Measurements from ENCODE around the gene MED13L.

MED13L gene

GRCh38 chr12:116277467-116278278, at the start of gene MED13L:
Gene MED13L (minus strand): TSS chr12:116277693. CDS start chr12:116277131, 562 bp downstream.
- Histone ChIP-seq H3K79me2 (ENCODE audit: insufficient read depth, low read length) (peaks cover 26% of the 10 kb centered on the region), H3K27ac (ENCODE audit: low read depth, low read length) (peak within 1 kb of the TSS; percentile 48; the same call in 1 of the 2 replicates), H3K9me2 (replicated peaks; ENCODE audit: insufficient read depth, low read length) (no peaks in the 10 kb centered on the region), H3K4me3 (ENCODE audit: insufficient read depth, low read length, poor library complexity, severe bottlenecking) (peak within 1 kb of the TSS; percentile 88), H3K36me3 (ENCODE audit: low read length) (no peaks in the 10 kb centered on the region), H3K9me3 (ENCODE audit: insufficient read depth, low read length) (no peaks in the 10 kb centered on the region), H4K20me1 (ENCODE audit: low read depth, low read length) (peaks cover 23% of the 10 kb centered on the region), H3F3A (ENCODE audit: insufficient read depth) (no peaks in the 10 kb centered on the region), H2AFZ (ENCODE audit: low read depth, low read length, severe bottlenecking) (peak within 1 kb of the TSS; percentile 66), H3K4me2 (ENCODE audit: low read depth, low read length, poor library complexity, severe bottlenecking) (peak within 1 kb of the TSS; percentile 82), H3K9ac (ENCODE audit: low read length) (peak within 1 kb of the TSS; percentile 65), H3K27me3 (ENCODE audit: low read length) (no peaks in the 10 kb centered on the region)
- TF ChIP-seq CTCF (IDR thresholded peaks at IDR 0.05; ENCODE audit: insufficient read depth, low read length, poor library complexity, severe bottlenecking) (no peak), EZH2phosphoT487 (conservative IDR thresholded peaks at IDR 0.05; ENCODE audit: low read length) (no peak)

- Histone ChIP-seq H3K27ac (ENCODE audit: low read depth, low read length) (no peak overlapping the region), H4K20me1 (ENCODE audit: low read depth, low read length) (no peaks in the 10 kb centered on the region), H3K36me3 (ENCODE audit: low read length) (no peaks in the 10 kb centered on the region), H3K9me3 (ENCODE audit: insufficient read depth, low read length) (no peaks in the 10 kb centered on the region), H3K4me3 (ENCODE audit: insufficient read depth, low read length, poor library complexity, severe bottlenecking) (no peak overlapping the region), H2AFZ (ENCODE audit: low read depth, low read length, severe bottlenecking) (no peak overlapping the region), H3F3A (ENCODE audit: insufficient read depth) (no peaks in the 10 kb centered on the region), H3K4me2 (ENCODE audit: low read depth, low read length, poor library complexity, severe bottlenecking) (no peak overlapping the region), H3K79me2 (ENCODE audit: insufficient read depth, low read length) (no peaks in the 10 kb centered on the region), H3K27me3 (ENCODE audit: low read length) (no peaks in the 10 kb centered on the region), H3K9ac (ENCODE audit: low read length) (no peak overlapping the region), H3K9me2 (replicated peaks; ENCODE audit: insufficient read depth, low read length) (no peaks in the 10 kb centered on the region)
- TF ChIP-seq CTCF (IDR thresholded peaks at IDR 0.05; ENCODE audit: insufficient read depth, low read length, poor library complexity, severe bottlenecking) (no peak), EZH2phosphoT487 (conservative IDR thresholded peaks at IDR 0.05; ENCODE audit: low read length) (no peak)
These were observed 47.8 kb upstream of the MED13L start for GRCh38 chr12:116325336-116325664.

- Histone ChIP-seq H3K4me2 (ENCODE audit: low read depth, low read length, poor library complexity, severe bottlenecking) (no peak overlapping the region), H3K27me3 (ENCODE audit: low read length) (no peaks in the 10 kb centered on the region), H3K9me2 (replicated peaks; ENCODE audit: insufficient read depth, low read length) (no peaks in the 10 kb centered on the region), H3K4me3 (ENCODE audit: insufficient read depth, low read length, poor library complexity, severe bottlenecking) (no peak overlapping the region), H3K27ac (ENCODE audit: low read depth, low read length) (no peak overlapping the region), H4K20me1 (ENCODE audit: low read depth, low read length) (no peaks in the 10 kb centered on the region), H3K79me2 (ENCODE audit: insufficient read depth, low read length) (no peaks in the 10 kb centered on the region), H3K36me3 (ENCODE audit: low read length) (no peaks in the 10 kb centered on the region), H3K9me3 (ENCODE audit: insufficient read depth, low read length) (no peaks in the 10 kb centered on the region), H2AFZ (ENCODE audit: low read depth, low read length, severe bottlenecking) (no peak overlapping the region), H3K9ac (ENCODE audit: low read length) (no peak overlapping the region), H3F3A (ENCODE audit: insufficient read depth) (no peaks in the 10 kb centered on the region)
- no peak for TF ChIP-seq EZH2phosphoT487 (conservative IDR thresholded peaks at IDR 0.05; ENCODE audit: low read length)
- no peak for TF ChIP-seq CTCF (IDR thresholded peaks at IDR 0.05; ENCODE audit: insufficient read depth, low read length, poor library complexity, severe bottlenecking)
These were observed 47.3 kb upstream of the MED13L start for GRCh38 chr12:116324654-116325335.

All from SU-DHL-6 (cell line).